GM18858 (cell line): ENCODE data around the gene CCDC175.
A peak's percentile ranks its signal among the peaks of the same experiment; 100 is the strongest.

Source experiments
- ATAC-seq: cut with Tn5 transposase; IDR thresholded peaks from one replicate; pipeline ENCODE4 v1.9.1; 2021; ENCODE audit not compliant: unreplicated experiment

The CCDC175 gene

DNA sequence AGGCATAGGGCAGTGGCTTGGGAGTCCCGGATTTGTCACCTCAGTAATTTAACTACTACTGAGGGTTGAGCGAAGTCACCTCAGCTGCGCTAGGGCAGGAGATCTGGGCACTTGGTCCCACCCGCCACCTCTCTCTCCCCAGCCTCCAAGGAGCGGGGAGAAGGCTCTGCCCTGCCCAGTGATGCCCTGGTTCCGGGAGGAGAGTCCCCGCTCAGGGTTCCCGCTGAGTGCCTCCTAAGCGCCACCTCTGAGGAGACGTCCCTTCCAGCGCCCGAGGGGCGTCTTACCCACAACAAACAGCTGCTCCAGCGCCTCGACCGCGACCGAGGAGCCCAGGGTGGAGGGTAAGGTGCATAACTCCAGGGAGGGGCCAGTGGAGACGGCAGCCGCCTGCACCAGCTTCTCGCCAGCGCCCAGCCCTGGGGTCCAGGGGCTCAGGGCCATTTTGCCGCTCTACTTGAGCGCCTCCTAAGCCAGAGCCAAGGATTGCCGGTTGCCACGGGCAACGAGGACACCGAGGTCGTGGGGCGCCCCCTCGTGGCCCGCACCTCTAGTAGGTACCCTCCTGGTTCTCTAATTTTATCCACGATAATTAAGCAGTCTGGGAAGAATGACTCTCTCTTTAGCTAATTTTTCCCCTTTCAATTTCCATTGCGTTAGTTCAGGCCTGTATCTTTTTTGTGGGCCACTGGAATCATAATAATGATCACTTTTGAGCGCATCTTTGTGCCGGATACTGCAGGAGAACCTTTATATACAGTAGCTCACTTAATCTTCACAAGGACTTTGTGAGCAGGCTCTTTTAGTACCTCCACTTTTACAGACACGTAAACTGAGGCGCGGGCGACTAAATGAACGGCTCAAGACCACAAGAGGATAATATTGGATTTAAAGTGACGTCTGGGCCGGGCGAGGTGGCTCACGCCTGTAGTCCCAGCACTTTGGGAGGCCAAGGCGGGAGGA lies at the start of gene CCDC175:
Gene CCDC175, minus strand, starts transcription at position 481 of the 963 bp plus-strand sequence. Its CDS starts 37 bp downstream, at position 444.
- ATAC-seq, result peak; percentile 93

DNA sequence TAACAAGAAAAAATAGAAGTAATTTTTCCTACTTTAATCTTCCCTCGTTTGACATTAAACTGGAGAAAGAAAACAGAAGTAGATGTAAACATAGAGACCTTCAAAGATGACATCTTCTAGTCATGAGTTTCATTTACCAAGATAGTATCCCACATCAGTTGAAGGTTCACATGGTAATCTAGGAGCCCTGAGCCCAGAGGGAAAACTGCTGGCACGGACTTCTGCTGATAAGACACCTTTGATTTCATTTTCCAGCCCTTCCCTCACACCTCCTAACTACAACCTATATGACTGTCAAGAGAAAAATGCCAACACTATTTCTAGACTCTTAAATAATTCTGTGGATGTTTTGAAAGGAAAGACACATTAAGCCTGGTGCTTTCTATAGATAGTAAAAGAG lies 46.0 kb upstream of the CCDC175 start:
- no peak for ATAC-seq

DNA sequence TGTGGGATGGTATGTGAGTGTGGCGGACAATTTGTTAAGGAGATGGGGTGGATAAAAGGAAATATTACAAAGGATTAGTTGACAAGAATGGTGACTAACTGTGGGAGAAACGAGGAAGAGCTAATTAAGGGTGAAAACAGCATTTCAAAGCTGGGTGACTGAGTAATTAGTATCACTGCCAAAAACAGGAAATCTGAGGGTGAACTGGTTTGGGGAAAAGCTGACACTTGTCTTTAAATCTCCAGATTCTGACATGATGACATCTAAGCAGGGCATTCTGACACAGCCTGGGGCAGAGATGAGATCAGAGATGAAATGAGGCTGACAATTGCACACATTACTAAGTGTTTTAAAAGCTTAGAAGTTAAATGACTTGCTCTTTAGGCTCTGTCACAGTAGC lies 42.4 kb upstream of the CCDC175 start:
- ATAC-seq, result no peak

DNA sequence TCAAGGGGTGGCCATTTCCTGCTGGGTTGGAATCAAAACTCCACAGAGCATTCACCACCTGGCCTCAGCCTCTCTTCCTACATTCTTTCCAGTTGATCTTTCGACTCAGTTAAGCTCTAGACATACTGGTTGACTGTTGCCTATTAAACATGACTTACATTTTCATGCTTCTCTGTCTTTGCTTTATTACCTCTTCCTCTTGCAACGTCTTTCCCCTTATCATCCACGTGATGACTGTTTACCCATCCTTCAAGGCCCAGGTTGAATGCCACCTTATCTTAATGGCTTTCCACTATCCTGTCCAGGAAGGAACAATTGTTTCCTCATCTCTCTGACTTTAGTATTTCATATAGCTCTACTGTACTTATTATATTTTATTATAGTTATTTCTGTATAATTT lies 24.4 kb upstream of the CCDC175 start:
- ATAC-seq, result no peak

DNA sequence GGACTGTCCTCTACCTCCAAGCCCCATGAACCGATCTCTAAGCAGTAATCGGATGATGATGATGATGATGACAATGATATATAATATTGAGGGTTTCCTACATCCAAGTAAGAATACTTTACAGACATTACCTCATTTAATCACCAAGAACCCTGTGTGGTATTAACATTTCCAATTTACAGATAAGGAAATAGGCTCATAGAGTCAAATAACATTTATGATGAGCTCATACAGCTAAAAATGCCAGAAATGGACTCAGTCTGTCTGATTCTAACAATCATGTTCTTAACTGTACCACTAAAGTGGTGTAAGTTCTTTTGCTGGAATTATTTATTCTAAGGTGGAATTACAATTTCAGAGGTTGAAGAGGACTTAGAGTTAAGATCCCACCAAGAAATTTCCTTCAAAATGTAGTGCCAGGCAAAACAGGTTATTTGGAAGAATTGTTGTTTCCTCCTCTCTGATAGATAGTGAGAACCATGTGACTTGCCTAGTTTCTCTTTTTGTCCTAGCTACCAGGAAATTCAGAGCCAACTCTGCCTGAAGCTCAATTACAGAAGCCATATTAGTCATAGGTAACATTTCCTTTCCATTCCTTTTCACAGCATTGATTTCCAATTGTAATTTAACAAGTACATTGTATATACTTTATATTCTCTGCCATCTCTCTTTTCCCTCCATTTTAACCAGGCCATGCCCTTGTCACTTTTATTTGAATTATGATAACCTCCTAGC lies 23.8 kb upstream of the CCDC175 start:
- no peak for ATAC-seq

DNA sequence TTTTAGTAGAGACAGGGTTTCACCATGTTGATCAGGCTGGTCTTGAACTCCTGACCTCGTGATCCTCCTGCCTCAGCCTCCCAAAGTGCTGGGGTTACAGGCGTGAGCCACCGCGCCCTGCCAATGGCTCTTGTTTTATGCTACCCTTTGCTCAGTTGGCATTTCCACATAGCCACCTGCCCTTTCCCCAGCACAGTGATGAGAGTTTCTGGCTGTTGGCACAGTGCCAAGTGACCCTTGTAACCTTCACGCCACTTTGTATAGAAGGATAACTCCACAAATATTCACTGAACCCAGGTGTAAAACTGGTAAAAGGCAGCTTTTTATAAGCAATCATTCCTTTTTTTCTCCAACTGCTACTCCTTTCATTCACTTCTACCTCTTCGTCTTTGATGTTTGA lies 18.5 kb upstream of the CCDC175 start:
- ATAC-seq, result no peak

DNA sequence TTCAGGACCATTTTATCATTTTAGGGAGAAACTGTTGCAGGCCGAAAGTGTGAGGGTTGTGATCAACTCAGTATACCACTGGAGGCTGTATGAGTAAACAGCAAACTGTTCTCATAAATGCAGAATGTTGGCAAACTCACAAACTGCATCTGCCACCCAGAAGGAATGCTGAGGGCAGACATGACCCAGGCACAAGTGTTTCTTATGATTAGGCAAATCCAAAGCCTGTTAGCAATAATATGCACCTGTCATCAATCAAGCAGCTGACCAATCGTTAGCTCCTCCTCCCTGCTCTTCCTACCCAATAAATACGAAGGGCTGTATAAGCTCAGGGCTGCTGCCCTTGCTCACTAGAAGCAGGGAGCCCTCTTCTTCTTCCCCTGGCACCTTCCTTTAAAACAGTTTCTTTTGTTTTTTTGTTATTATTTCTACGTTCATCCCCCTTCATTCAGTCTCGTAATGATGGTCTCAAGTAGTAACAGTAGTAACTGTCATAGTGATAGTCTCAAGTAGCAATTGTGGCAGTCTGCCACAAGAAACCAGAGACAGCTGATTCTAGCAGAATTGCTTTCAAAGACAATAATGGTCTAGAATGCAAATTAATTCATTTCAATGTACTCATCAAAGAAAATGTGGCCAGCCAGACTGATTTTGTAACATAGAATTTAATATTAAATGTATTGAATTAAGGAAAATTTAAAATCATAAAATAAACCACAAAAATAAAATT lies 15.2 kb upstream of the CCDC175 start:
- ATAC-seq, result no peak

DNA sequence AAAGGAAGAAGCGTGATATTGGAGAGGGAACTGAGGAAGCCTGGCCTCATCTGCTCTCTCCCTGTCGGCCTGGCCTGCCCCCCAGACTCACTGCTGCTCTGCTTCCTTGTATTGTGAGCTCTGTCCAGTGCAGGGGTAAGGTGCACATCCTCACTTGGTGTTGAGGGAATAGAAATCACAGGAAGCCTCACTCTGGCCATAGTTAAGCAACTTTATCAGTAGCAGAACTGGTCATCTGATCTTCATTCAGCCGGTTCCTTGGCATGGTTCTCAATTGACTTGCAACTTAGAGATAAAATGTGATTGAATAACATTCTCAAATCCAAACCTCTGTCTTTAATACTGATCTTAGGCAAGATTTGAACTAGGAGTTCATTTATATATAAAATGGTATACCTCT lies 11.5 kb upstream of the CCDC175 start:
- no peak for ATAC-seq

DNA sequence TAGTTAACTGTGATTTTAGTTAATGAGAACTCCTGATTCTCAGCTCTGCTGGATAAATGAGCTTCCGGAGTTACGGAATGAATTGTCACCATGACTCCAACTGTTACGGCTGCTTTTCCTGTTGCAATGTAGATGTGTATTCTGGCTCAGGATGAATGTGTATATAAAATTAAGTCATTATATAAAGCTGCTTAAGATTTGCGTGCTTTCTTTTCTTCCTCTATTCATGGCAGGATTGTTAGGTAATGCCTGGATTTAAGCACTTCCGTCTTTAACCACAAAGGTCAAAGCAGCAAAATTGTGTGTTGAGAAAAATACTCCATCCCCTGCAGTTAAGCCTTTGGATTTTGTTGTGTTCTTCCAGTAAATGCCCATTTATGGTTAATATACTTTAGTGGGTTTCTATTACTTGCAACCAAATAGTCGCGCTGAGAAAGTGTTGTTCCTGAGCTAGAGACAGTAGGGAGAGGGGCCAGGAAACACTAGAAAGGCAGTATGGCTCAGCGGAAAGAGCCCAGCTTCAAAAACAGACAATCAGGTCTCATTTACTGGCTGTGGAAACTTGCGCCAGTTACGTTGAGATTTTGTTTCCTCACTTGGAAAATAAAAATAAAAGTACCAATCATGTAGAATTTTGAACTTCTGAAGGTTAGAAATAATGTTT lies 9.4 kb upstream of the CCDC175 start:
- no peak for ATAC-seq

DNA sequence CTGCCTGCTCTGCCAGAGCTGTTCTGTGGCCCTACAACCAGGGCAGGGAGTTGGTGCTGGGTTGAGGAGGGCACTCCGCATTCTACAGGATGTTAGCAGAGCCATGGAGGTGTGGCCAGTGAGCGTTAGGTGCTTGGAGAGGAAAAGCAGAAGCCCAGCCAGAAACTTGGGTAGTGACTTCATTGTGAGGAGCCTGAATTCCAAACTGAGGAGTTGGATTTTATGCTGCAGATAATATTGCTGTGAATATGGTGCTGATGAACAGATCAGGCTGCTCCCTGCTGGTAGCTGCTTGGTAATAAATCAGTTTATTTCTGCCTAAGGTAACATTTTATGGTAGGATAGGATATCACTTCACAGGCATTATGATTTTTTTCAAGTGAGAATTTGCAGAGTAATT lies 7.1 kb upstream of the CCDC175 start:
- no peak for ATAC-seq

DNA sequence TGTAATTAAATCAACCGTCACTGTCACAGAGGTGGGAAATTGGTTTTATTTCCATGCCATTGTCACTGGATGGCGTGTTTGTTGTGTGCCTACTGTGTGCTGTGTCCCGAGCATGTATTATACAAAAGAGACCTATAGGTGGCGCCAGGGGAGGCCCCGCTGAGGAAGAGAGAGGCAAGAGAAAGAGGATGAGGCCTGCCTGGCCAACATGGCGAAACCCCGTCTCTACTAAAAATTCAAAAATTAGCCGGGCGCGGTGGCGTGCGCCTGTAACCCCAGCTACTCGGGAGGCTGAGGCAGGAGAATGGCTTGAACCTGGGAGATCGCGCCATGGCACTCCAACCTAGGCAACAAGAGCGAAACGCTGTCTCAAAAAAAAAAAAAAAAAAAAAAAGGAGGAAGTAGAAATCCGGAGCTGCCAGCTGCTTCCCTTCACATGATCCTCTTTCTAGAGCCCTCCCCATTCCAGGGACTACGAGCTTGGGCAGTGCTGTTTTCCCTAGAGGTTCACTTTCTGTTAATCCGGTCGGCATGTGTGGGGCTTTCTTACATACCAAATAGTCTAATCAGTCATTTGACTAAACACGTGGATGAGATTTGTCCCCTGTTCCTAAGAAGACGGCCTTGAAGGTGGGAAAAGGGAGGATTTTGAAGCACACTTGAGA lies 6.4 kb upstream of the CCDC175 start:
- ATAC-seq, result no peak

DNA sequence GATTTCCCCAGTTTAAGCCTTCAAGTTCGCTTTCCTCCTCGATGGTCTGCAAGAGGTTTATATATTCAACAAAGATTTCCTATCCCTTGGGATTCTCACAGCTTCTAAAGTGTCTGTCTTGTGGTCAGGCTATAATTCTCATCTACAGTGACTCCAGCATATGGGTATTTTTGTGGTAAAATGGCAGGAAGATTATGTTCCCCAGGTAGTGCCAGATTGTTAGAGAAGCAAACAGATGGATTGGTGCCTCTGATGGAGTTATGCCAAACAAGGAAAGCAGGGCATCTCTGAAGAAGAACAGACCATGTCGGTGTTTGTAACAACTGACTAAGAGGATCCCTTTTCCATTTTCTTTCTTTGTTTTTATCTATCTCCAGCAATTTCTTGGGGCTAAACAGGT lies 5.5 kb upstream of the CCDC175 start:
- ATAC-seq, result no peak

DNA sequence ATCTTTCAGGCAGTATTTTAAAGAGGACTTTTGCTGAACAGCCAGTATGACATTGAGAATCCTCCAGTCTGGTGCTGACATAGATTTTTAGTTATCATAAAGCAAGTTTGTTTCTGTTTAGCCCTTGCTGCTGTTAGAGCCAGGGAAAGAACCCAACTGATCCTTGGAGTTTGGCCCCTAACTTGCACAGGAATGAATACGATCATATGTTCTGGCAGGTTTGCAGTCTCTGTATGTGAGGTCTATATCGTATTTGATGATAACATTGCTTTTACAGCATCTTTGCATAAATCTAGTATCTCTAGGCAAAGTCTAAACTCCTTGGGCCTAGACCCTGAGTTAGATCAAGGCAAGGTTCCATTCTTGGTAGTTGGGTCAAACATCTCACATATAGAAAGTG lies 4.3 kb upstream of the CCDC175 start:
- no peak for ATAC-seq

DNA sequence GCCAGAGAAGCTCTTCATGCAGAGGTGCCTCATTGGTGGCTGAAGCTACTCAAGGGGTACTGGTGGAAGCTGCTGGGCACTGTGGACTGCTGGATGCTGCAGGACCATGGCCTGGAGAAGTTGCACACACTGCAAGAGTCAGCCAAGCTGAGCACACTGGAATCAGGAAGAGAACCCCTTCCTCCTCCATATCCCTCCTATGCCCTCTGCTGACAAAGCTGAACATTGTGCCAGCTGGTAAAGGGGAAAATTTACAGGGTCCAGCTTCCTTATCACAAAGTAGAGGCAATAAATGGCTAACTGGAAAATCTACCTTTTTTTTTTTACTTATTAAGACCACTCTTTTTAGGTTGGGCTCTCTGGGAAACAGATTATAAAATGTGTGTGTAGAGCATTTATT lies 6.5 kb downstream of the CCDC175 start:
- ATAC-seq, result no peak

DNA sequence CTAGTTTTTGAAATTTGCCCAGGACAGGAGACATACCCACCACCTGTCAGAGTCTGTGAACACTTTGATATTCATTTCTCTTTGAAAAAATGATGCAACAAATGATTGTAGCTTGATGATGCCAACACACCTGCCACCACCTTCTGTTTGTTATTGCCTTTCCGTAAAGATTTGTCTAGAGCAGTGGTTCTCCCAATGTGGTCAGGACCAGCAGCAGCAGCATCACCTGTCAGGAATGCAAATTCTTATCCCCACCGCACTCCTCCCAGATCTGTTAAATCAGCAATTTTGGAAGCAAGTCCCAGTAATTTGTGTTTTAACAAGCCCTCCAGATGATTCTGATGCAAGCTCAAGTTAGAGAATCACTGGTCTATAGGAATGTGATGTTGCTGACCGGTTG lies 9.9 kb downstream of the CCDC175 start:
- ATAC-seq, result no peak

DNA sequence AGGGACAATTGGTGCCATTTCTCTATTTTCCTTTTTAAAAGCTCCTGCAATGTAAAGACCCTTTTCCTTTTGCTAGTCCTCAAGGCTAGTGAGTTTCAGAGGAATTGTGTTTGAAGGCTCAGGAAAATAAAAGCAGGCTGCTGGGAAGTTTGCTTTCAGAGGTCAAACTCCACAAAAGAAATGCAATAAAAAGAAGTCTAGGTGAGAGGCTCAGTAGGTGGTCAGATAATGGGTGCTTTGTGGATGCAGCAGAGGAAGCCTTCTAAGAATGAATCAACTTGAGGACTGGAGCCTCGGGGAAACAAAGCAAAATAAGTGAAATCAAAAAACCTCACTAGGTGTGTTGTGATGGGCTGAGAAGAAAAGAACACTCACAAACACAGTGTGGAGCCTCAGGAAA lies 10.3 kb downstream of the CCDC175 start:
- no peak for ATAC-seq

DNA sequence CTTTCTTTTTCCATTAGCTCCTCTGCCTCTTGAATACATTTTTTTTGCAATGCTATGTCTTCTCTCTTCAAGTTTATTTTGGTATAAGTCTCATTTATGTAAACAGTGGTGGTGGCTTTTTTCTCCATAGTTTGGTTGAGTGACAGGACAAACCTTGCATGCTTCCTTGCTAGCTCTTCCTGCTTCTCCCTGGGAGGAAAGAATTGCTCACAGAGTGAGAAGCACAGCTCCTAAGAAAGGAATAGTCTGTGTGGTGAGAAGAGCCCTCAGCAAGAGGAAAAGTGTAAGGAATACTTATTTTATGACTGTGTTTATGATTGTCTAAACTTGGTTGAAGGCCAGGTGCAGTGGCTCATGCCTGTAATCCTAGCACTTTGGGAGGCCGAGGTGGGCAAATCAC lies 11.5 kb downstream of the CCDC175 start:
- no peak for ATAC-seq

DNA sequence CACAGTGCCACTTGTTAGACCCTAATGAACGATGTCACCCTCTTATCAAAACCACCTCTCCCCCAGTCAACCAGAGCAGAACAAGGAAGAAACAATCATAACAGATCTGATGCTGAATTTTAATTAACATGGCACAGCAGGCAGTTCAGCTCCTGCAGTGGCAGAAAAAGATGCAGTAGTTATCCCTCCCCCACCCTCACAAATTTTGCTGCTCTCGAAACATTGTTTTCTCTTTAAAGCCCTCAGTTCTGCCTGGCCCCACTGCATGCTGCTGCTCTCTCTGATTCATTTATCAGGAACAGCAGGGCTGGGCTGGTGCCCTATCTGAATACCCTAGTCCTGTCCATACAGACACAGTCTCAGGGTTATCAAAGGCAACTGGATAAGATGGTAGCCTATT lies 12.2 kb downstream of the CCDC175 start:
- no peak for ATAC-seq

DNA sequence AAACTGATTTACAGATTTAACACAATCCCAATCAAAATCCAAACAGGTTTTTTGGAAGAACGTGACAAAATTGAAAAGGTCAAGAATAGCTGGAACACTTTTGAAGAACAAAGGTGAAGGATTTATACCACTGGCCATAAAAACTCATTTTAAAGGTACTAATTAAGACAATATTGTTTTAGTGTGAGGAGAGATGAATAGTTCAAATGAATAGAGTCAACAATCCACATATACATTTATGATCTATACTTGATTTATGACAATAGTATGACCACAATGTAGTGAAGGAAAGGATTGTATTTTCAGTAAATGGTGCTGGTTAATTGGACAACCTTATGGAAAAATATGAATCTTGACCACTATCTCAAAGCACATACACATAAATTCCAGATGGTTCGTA lies 29.3 kb downstream of the CCDC175 start:
- no peak for ATAC-seq

DNA sequence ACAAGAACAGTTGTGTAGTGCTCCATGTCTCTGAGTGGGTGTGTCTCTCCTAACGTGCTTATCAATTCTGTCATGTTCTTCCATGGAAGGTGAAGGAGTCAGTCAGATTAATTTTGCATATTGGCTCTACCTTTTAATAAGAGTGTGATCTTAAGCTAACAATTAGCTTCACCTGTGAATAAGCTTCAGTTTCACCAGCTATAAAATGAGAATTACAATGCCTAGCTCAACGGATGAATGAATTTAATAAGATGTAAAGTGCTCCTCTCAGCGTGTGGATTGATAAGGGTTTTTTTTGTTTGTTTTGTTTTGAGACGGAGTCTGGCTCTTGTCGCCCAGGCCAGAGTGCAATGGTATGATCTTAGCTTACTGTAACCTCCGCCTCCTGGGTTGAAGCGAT lies 32.7 kb downstream of the CCDC175 start:
- ATAC-seq, result no peak

DNA sequence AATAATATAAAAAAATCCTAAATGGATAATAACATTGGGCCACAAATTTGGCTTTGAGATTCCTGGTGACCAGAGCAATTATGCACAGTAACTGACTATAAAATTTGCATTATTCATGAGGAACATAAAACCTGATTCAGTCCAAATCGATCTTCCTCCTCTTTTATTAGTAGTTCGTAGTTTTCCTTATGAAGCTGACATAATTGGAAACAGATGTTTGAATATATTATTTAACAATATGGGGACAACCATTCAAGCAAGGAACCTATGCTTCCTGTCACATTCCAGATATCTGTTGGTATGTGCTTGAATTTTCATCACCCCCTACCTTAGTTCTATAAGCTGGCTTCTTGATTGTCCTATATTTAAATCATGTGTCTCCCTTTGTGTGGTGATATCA lies 34.9 kb downstream of the CCDC175 start:
- ATAC-seq, result no peak
